Endodermal cell (in vitro differentiated cells): ENCODE data around the gene MYH9. TPM values are rescaled to one million over a fixed set of nuclear protein-coding genes. Genes with fewer than 3 reads are reported as not detected.

Experiments
- DNase-seq: peaks from one replicate; pipeline ENCODE4 v3.0.0-alpha.2; 2017
- H3K27ac ChIP-seq: 2 replicates; pipeline ENCODE4 v1.5.1; 2013; ENCODE audit warnings: mild to moderate bottlenecking, low read depth, low read length, moderate library complexity
- H3K27me3 ChIP-seq: 2 replicates; pipeline ENCODE4 v1.6.1; 2013; ENCODE audit warnings: mild to moderate bottlenecking, low read length, moderate library complexity; ENCODE audit not compliant: insufficient read depth, control insufficient read depth, poor library complexity, severe bottlenecking
- H3K36me3 ChIP-seq: 2 replicates; pipeline ENCODE4 v1.7.0; 2013; ENCODE audit warnings: mild to moderate bottlenecking, low read length, moderate library complexity; ENCODE audit not compliant: control insufficient read depth, insufficient read depth
- H3K4me1 ChIP-seq: one replicate; pipeline ENCODE4 v1.7.0; 2013; ENCODE audit warnings: low read length; ENCODE audit not compliant: control insufficient read depth, insufficient read depth
- H3K4me3 ChIP-seq: 2 replicates; pipeline ENCODE4 v1.5.1; 2013; ENCODE audit warnings: mild to moderate bottlenecking, low read length, moderate library complexity
- H3K9ac ChIP-seq: 2 replicates; pipeline ENCODE4 v1.6.1; 2013; ENCODE audit warnings: mild to moderate bottlenecking, low read length, moderate library complexity; ENCODE audit not compliant: poor library complexity, severe bottlenecking; ENCODE audit errors: extremely low read depth
- H3K9me3 ChIP-seq: 2 replicates; pipeline ENCODE4 v1.6.1; 2013; ENCODE audit warnings: mild to moderate bottlenecking, low read length, moderate library complexity; ENCODE audit not compliant: control insufficient read depth
- H3K27ac Mint-ChIP-seq: 2 replicates; pipeline ENCODE4 v1.8.0; 2020; ENCODE audit warnings: mixed read lengths
- H3K27me3 Mint-ChIP-seq: 2 replicates; pipeline ENCODE4 v1.8.0; 2021; ENCODE audit warnings: mild to moderate bottlenecking, mixed read lengths; ENCODE audit not compliant: insufficient read depth
- H3K36me3 Mint-ChIP-seq: 2 replicates; pipeline ENCODE4 v1.8.0; 2020; ENCODE audit warnings: low read depth, mixed read lengths
- H3K4me1 Mint-ChIP-seq: 2 replicates; pipeline ENCODE4 v1.8.0; 2020; ENCODE audit warnings: mixed read lengths
- H3K4me3 Mint-ChIP-seq: 2 replicates; pipeline ENCODE4 v1.8.0; 2020; ENCODE audit warnings: mild to moderate bottlenecking, moderate library complexity, mixed read lengths
- H3K9me3 Mint-ChIP-seq: 2 replicates; pipeline ENCODE4 v1.8.0; 2020; ENCODE audit warnings: mild to moderate bottlenecking, mixed read lengths
- WGBS, 2 experiments: methylation state at CpG; one replicate each; pipeline versions ENCODE4 v1.1.5 to v1.1.7; 2013; ENCODE audit warnings: missing lambda C conversion rate in 2 of 2, mixed read lengths in 1 of 2; ENCODE audit not compliant: insufficient coverage in 1 of 2, insufficient read length in 1 of 2; 5-methylcytosine and 5-hydroxymethylcytosine counted together
- total RNA-seq, 2 donors: library from RNA; stranded (reverse); fragmentation: NEBNext Ultra II Directional in 1 of 2; extraction: Animal tissue kit (Norgen Biotek cat#: 25700) in 1 of 2; gene quantifications; 2 replicates in 1 of 2; 3 replicates in 1 of 2; pipeline ENCODE4 v1.2.1, GENCODE V29; 2021
- TF ChIP-seq, protein P1 (sequence below): fragments of 200-600 bp; sonication (generic); conservative IDR thresholded peaks from 2 replicates; pipeline ENCODE4 v1.5.0; 2021; ENCODE audit warnings: antibody characterized with exemption, mild to moderate bottlenecking

Gene MYH9
- total RNA-seq, 2 donors from 2014 or later = 270 to 288 TPM

DNA sequence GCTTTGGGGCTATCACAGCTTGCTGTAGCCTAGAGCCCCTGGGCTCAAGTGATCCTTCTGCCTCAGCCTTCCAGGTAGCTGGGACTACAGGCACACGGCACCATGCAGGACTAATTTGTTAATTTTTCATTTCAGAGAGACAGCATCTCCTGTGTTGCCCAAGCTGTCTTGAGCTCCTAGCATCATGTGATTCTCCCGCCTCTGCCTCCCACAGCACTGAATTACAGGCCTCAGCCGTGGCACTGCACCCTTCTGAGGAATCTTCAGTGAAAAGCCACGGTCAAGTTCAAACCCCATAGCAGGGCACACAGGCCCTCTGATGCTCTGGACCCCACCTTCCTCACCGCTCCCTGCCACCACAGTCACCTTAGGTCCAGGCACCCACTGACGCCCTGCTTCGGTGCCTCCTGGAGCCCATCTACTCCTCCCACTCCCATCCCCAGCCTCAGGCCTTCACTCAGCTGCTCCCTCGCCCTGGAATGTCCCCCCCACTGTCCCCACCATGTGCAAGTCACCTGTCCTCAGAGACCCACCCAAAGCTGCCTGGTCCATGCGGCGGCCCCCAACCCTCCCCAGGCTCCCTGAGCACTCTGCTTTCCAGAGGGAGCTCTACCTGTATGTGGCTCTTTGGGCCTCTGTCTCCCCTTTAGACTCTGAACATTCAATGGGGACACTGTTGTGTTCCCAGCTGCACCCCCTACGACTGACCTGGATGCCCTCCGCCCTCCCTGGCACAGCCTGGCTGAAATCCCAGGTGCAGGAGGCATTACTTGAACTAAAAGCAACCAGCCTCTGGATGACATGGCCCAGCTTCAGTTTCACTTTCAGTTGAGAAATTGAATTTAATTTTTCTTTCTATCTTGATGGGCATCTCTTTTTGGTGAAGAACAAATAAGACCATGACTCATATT is 150.1 kb downstream of the MYH9 start:
- Histone ChIP-seq H3K9ac (no peak overlapping the region), H3K27me3 (no peaks in the 10 kb centered on the region), H3K9me3 (no peaks in the 10 kb centered on the region), H3K27ac (no peak overlapping the region), H3K36me3 (no peaks in the 10 kb centered on the region), H3K4me3 (no peak overlapping the region), H3K4me1 (no peaks in the 10 kb centered on the region)
- WGBS, 2 experiments = 93 to 96% methylated on average over 9 to 12 of the region's 12 CpGs
- no peak for DNase-seq
- H3K4me1 Mint-ChIP-seq = peaks cover 16% of the 10 kb centered on the region
- H3K4me3 Mint-ChIP-seq = no peak overlapping the region
- H3K36me3 Mint-ChIP-seq = no peaks in the 10 kb centered on the region
- no peak overlapping the region for H3K27ac Mint-ChIP-seq
- peaks cover 1% of the 10 kb centered on the region for H3K27me3 Mint-ChIP-seq
- no peaks in the 10 kb centered on the region for H3K9me3 Mint-ChIP-seq
- TF ChIP-seq, protein P1, sequence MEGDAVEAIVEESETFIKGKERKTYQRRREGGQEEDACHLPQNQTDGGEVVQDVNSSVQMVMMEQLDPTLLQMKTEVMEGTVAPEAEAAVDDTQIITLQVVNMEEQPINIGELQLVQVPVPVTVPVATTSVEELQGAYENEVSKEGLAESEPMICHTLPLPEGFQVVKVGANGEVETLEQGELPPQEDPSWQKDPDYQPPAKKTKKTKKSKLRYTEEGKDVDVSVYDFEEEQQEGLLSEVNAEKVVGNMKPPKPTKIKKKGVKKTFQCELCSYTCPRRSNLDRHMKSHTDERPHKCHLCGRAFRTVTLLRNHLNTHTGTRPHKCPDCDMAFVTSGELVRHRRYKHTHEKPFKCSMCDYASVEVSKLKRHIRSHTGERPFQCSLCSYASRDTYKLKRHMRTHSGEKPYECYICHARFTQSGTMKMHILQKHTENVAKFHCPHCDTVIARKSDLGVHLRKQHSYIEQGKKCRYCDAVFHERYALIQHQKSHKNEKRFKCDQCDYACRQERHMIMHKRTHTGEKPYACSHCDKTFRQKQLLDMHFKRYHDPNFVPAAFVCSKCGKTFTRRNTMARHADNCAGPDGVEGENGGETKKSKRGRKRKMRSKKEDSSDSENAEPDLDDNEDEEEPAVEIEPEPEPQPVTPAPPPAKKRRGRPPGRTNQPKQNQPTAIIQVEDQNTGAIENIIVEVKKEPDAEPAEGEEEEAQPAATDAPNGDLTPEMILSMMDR = no peak

DNA sequence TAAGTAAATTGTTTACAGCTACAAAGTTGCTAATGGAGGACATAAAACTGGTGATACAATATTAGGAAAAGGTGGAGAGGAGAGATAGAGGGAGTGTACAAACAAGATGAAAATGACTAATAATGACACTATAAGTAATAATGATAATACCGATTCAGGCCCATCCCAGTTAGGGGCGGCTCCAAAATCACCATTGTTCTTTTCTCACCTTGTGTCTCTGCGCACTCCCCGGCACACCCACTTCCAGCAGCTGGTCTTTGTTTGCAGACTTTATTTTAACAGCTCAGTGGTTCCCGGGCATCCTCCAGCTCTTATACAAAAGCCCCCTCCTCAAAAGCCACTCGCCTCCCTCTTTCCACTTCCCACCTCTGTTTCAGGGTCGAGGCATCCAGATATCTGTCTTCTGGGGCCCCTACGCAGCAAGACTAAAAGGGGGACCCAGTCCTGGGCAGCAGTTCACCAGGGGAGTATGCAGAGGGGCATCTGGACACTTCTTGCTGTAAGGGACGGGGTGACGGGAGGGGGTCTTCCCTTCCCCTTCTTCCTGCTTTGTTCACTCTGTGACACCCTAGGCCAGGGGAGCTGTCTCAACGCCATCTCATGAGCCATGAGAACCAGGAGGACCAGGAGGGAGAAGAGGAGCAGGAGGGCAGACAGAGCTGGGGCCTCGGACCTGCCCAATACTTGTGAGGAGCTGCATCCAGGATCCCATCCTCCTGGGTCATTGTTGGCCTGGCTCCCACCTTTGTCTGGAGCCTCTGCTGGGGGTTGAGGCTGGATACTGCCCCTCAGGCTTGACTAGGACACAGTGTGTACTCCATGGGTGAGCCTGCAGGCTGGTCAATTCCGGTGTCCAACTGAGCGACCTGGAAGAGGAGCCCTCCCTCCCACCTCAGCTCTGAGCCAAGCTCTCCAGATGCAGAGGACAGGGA is 151.1 kb downstream of the MYH9 start:
- peaks cover 16% of the 10 kb centered on the region for H3K4me1 Mint-ChIP-seq
- H3K27me3 Mint-ChIP-seq = no peaks in the 10 kb centered on the region
- H3K4me3 Mint-ChIP-seq = no peak overlapping the region
- H3K27me3 ChIP-seq = no peaks in the 10 kb centered on the region
- no peaks in the 10 kb centered on the region for H3K9me3 Mint-ChIP-seq
- no peak overlapping the region for H3K27ac ChIP-seq
- WGBS, 2 experiments = 92 to 93% methylated on average over 8 to 14 of the region's 14 CpGs
- H3K27ac Mint-ChIP-seq = no peak overlapping the region
- H3K36me3 ChIP-seq = no peaks in the 10 kb centered on the region
- no peaks in the 10 kb centered on the region for H3K9me3 ChIP-seq
- H3K9ac ChIP-seq = no peak overlapping the region
- H3K4me3 ChIP-seq = no peak overlapping the region
- TF ChIP-seq, protein P1 = no peak
- no peaks in the 10 kb centered on the region for H3K4me1 ChIP-seq
- no peak for DNase-seq
- no peaks in the 10 kb centered on the region for H3K36me3 Mint-ChIP-seq

DNA sequence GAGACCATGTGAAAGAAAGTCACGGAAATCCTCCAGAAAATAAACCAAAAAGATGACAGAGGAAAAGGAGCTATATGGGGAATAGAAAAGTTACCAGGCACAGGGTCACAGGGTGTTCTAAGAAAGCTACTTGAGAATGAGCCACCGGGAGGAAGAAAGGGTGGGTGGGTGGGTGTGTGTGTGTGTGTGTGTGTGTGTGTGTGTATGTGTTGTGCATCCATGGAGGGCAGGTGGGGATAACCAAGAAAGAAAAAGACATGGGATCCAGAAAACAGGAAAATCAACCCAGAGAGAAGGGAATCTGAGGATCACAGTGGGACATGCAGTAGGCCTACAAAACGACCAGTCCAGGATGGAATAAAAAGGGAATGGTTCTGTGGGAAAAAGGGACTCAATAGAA is 152.2 kb downstream of the MYH9 start:
- H3K4me1 ChIP-seq = no peaks in the 10 kb centered on the region
- DNase-seq = no peak
- H3K9ac ChIP-seq = no peak overlapping the region
- no peaks in the 10 kb centered on the region for H3K36me3 ChIP-seq
- Mint-ChIP-seq H3K4me3 (no peak overlapping the region), H3K9me3 (no peaks in the 10 kb centered on the region), H3K4me1 (peaks cover 21% of the 10 kb centered on the region), H3K27ac (no peak overlapping the region), H3K36me3 (no peaks in the 10 kb centered on the region), H3K27me3 (no peaks in the 10 kb centered on the region)
- H3K27me3 ChIP-seq = no peaks in the 10 kb centered on the region
- TF ChIP-seq, protein P1 = no peak
- H3K27ac ChIP-seq = no peak overlapping the region
- H3K9me3 ChIP-seq = no peaks in the 10 kb centered on the region
- WGBS, 2 experiments = 89 to 100% methylated on average over 3 of the region's 3 CpGs
- no peak overlapping the region for H3K4me3 ChIP-seq
